Globus pallidus (tissue), 1 donor: ENCODE data around the gene KLC1.
"Not testable (repeated sequence)": the region's sequence is repeated elsewhere in the genome, so short reads cannot be mapped to it uniquely, and the experiment has no call there.

Experiments
- DNase-seq: peaks from one replicate; pipeline ENCODE4 v3.0.0-alpha.2; 2015; ENCODE audit warnings: low spot score

Gene KLC1

DNA sequence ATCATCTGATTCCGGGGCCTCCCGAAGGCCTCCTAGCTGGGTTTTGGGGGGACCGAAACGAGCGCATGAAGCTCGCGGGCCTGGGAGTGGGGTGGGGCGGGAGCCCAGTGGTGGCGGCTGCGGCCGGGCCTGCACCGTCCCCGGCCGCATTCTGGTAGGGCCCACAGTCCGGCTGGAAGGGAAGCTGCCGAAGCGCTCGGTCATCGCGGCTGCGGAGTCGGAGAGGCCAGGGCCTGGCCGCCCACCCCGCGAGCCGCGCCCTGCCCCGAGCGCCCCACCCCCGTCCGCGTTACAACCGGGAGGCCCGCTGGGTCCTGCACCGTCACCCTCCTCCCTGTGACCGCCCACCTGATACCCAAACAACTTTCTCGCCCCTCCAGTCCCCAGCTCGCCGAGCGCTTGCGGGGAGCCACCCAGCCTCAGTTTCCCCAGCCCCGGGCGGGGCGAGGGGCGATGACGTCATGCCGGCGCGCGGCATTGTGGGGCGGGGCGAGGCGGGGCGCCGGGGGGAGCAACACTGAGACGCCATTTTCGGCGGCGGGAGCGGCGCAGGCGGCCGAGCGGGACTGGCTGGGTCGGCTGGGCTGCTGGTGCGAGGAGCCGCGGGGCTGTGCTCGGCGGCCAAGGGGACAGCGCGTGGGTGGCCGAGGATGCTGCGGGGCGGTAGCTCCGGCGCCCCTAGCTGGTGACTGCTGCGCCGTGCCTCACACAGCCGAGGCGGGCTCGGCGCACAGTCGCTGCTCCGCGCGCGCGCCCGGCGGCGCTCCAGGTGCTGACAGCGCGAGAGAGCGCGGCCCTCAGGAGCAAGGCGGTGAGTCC is at the start of gene KLC1:
TSS of gene KLC1 (plus strand) at position 528 of the 819 bp plus-strand sequence. CDS start 25,354 bp downstream, outside the sequence.
- peak; percentile 73 for DNase-seq

DNA sequence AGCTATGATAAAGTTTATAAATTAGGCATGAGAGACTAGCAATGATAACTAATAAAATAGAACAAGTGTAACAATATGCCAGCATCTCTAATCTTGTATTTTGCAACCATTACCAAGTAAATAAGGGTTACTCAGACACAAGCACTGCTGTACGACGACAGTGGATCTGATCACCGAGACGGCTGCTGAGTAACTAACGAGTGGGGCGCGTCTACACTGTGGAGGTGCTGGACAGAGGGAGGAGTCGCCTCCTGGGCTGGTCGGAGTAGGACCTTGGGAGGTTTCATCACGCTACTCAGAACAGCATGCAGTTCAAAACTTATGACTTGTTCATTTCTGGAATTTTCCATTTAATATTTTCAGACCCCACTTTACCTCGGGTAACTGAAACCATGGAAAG is 47.8 kb upstream of the KLC1 start:
- no peak for DNase-seq

GRCh38 chr14:103581954-103582703 is 46.9 kb upstream of the KLC1 start:
- no peak for DNase-seq

DNA sequence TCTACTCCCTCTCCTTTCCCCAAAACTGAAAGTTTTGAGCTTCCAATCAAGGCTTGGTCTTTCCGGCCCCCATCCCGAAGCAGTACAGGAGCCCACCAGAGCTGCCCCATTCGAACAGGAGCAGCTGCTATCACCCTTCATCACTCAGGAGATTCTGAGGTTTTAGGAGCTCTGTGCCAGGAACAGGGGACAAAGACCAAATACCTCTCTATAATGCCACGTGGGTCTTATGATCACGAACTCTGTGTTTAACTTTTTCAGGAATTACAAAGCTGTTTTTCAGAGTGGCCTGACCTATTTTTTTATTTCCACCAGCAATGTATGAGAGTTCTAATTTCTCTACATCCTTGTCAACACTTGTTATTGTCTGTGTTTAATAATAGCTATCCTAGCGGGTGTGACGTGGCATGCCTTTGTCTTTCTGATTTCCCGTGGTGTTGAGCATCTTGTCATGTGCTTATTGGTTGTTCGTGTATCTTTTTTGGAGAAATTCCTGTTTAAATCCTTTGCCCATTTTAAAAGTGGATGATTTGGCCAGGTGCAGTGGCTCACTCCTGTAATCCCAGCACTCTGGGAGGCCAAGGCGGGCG is 44.6 kb upstream of the KLC1 start:
- no peak for DNase-seq

GRCh38 chr14:103593577-103593976 is 35.4 kb upstream of the KLC1 start:
- DNase-seq = peak; percentile 30

DNA sequence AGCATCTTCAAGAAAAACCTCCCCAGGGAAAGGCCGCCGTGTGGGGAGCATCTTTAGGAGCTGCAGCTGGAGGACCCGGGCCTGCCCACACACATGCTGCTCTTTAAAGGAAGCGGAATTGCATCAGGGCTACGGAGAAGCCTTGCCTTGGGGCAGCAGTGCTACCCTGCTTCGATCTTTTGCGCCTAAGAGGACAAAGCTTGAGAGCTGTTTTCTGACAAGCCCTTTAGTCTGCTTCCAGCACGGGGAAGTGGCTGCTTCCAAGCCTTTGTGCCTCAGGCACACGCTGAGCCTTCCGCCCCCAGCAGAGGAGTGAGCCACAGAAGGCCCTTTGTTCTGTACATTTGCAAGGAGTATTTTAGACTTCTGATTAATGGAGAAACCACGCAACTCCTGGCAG is 34.7 kb upstream of the KLC1 start:
- peak; percentile 87 for DNase-seq

DNA sequence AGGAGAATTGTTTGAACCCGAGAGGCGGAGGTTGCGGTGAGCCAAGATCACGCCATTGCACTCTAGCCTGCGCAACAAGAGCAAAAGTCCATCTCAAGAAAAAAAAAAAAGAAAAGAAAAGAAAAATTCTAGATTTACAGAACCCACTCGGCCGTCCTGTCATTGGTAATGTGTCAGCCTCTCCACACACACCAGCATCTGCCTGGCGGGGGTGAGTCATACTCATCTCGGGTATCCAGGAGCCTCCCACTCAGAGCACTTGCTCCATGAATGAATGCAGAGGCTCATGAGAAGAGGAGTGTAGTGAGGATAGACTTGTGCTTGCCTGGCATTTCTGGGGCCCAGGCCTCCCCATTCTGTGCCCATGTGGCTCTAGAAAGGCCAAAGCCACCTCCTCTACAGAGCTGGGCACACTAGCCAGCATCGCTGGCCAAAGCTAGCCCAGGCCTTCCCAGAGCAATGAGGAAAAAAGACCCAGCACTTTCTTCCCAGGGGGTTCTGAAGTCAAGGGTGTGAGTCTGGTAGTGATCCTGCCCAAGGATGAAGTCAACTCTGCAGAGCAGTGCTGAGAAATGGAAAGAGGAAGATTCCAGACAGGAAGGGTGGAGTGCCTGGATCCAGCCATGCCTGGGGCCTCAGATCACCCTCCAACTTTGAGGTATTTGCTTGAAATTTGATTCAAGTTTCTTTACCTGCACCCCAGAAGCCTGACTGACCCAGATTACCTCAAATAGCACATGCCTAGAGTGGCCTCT is 31.2 kb upstream of the KLC1 start:
- DNase-seq = no peak

- no peak for DNase-seq
These were observed 28.5 kb upstream of the KLC1 start for GRCh38 chr14:103600503-103600902.

GRCh38 chr14:103604620-103605019 is 24.4 kb upstream of the KLC1 start:
- no peak for DNase-seq

DNA sequence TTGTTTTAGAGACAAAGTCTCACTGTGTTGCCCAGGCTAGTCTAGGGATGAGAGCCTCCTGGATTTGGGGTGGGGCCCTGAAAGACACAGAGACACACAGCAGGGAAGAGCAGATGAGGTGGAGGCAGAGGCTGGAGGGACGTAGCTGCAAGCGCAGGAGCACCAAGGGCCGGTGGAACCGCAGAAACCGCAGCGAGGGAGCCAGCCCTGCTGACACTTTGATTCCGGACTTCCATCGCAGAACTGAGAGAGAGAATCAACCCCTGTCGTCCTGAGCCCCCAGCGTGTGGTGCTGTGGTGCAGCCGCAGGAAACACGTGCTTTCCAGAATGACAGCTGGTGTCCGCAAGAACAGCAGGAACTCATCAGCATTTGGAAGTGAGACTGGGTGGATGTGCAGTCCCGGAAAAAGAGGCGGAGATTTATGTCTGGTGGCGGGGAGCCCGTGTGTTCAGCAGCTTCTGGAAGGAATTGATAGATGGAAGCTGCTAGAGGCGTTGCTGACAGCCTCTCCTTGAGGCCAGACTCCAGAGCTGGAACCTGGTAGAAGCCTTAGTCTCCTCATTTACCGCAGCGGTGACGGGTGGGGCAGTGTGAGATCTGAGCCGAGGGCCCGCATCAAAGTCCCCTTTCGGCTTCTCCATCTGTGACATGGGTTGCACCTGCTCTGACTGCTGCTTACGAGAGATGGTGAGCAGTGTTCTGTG is 21.9 kb upstream of the KLC1 start:
- peak; percentile 82 for DNase-seq

GRCh38 chr14:103607822-103608221 is 21.2 kb upstream of the KLC1 start:
- DNase-seq = no peak

GRCh38 chr14:103609081-103609480 is 19.9 kb upstream of the KLC1 start:
- not testable (repeated sequence) for DNase-seq

- no peak for DNase-seq
These were observed 17.8 kb upstream of the KLC1 start for GRCh38 chr14:103611215-103611614.

GRCh38 chr14:103613517-103613916 is 15.5 kb upstream of the KLC1 start:
- DNase-seq = no peak

DNA sequence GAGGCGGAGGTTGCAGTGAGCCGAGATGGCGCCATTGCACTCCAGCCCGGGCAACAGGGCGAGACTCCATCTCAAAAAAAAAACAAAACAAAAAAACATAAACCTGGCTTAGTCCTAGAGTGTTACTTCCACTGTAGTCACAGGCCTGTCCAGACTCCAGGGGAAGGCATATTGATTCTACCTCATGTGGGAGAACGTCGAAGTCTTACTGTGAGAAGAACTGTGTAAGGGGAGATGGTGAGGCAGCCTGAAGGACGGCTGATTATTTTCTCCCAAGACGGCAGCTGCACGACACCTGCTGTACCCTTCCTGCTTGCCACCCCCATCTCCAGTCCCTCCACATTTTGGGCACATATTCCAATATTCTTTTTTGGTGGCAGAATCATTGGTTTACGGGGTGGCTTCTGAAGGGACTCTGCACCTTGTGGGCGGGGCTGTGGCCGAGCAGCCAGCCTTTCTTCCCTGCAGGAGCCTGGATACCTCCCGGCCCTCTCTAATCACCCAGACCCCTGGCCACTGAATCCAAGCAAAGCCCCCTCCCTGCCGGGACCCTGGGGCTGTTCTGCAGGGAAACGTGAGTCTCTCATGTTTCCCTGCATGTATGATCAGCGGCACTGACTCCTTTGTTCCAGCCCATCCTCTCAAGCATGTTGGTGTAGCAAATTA is 12.2 kb upstream of the KLC1 start:
- DNase-seq = no peak

- no peak for DNase-seq
These were observed 10.0 kb upstream of the KLC1 start for GRCh38 chr14:103619057-103619456.

DNA sequence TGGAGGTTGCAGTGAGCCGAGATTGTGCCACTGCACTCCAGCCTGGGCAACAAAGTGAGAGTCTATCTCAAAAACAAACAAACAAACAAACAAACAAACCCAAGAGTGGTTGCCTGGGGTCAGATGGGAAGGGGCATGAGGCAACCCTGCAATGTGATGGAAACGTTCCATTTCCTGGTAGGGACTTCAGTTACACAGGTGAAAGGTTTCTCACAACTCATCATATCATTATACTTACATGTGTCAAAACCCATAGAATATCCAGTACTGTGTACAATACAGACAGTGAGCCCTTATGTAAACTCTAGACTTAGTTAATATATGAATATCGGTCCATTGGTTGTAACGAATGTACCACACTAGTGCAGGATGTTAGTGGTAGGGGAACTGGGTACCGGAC is 7.2 kb upstream of the KLC1 start:
- no peak for DNase-seq

DNA sequence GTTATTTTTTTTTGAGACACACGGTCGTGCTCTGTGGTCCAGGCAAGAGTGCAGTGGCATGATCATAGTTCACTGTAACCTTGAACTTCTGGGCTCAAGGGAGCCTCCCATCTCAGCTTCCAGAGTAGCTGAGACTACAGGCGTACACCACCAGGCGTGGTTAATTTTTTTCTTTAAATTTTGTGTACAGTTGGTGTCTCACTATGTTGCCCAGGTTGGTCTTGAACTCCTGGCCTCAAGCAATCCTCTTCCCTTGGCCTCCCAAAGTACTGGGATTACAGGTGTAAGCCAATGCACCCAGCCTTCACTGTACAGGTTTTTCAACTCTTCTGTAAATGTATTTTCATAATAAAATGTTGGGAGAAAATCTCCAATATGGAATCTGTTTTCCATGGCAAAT is 5.7 kb upstream of the KLC1 start:
- DNase-seq = no peak

GRCh38 chr14:103623883-103624482 is 5.0 kb upstream of the KLC1 start:
- no peak for DNase-seq

- no peak for DNase-seq
These were observed 4.2 kb upstream of the KLC1 start for GRCh38 chr14:103624860-103625259.
